Glutamatergic neuron (in vitro differentiated cells): Measurements from ENCODE around the gene RANBP10. TPM values are rescaled to one million over a fixed set of nuclear protein-coding genes. Genes with fewer than 3 reads are reported as not detected.

Experiments
- DNase-seq: peaks from one replicate; pipeline ENCODE4 v3.0.0; 2022
- H3K27ac Mint-ChIP-seq: one replicate; pipeline ENCODE4 v1.8.0; 2020; ENCODE audit warnings: mild to moderate bottlenecking, mixed read lengths, inconsistent platforms; ENCODE audit not compliant: unreplicated experiment
- H3K27me3 Mint-ChIP-seq: one replicate; pipeline ENCODE4 v1.8.0; 2020; ENCODE audit warnings: mild to moderate bottlenecking, moderate library complexity, mixed read lengths, inconsistent platforms; ENCODE audit not compliant: unreplicated experiment
- H3K36me3 Mint-ChIP-seq: one replicate; pipeline ENCODE4 v1.8.0; 2020; ENCODE audit warnings: mild to moderate bottlenecking, mixed read lengths, inconsistent platforms; ENCODE audit not compliant: unreplicated experiment
- H3K4me1 Mint-ChIP-seq: one replicate; pipeline ENCODE4 v1.8.0; 2020; ENCODE audit warnings: mild to moderate bottlenecking, low read depth, mixed read lengths, inconsistent platforms; ENCODE audit not compliant: unreplicated experiment
- H3K4me3 Mint-ChIP-seq: one replicate; pipeline ENCODE4 v1.8.0; 2020; ENCODE audit warnings: mild to moderate bottlenecking, mixed read lengths, inconsistent platforms; ENCODE audit not compliant: unreplicated experiment
- H3K9me3 Mint-ChIP-seq: one replicate; pipeline ENCODE4 v1.8.0; 2020; ENCODE audit warnings: mild to moderate bottlenecking, moderate library complexity, mixed read lengths, inconsistent platforms; ENCODE audit not compliant: unreplicated experiment
- total RNA-seq: library from RNA; stranded (reverse); fragmentation: NEBNext Ultra II Directional; extraction: Animal tissue kit (Norgen Biotek cat#: 25700); gene quantifications from one replicate; pipeline ENCODE4 v1.2.1, GENCODE V29; 2021; ENCODE audit not compliant: unreplicated experiment
- TF ChIP-seq, protein P1 (sequence below): fragments of 200-600 bp; sonication (generic); IDR thresholded peaks from one replicate; pipeline ENCODE4 v1.5.0; 2021; ENCODE audit not compliant: partially characterized antibody, unreplicated experiment

The RANBP10 gene
- total RNA-seq, 1 donor from 2014 or later: 32.0 TPM

DNA sequence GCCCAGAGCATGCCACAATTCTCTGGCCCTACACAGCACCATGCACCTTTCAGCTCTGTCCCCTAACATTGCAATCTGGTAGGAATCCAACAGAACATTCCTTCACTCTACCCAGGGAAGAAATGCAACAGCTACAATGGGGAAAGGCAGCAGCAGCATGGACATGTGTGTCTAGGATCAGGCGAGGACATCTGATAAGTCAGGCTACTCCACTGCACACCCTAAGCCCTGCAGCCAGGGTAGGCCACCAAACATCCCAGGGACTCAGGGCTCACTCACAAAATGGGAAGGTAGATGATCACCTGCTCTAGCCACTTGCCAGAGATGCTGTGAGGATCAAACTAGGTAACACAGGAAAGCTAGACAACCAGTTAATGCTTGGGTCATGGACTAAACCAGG is 5.1 kb downstream of the RANBP10 start:
- peaks cover 6% of the 10 kb centered on the region for H3K9me3 Mint-ChIP-seq
- peak overlapping the region; percentile 35 for H3K4me3 Mint-ChIP-seq
- H3K27ac Mint-ChIP-seq: no peak overlapping the region
- DNase-seq: no peak
- peaks cover 32% of the 10 kb centered on the region for H3K4me1 Mint-ChIP-seq
- H3K27me3 Mint-ChIP-seq: peaks cover 3% of the 10 kb centered on the region
- TF ChIP-seq, protein P1, sequence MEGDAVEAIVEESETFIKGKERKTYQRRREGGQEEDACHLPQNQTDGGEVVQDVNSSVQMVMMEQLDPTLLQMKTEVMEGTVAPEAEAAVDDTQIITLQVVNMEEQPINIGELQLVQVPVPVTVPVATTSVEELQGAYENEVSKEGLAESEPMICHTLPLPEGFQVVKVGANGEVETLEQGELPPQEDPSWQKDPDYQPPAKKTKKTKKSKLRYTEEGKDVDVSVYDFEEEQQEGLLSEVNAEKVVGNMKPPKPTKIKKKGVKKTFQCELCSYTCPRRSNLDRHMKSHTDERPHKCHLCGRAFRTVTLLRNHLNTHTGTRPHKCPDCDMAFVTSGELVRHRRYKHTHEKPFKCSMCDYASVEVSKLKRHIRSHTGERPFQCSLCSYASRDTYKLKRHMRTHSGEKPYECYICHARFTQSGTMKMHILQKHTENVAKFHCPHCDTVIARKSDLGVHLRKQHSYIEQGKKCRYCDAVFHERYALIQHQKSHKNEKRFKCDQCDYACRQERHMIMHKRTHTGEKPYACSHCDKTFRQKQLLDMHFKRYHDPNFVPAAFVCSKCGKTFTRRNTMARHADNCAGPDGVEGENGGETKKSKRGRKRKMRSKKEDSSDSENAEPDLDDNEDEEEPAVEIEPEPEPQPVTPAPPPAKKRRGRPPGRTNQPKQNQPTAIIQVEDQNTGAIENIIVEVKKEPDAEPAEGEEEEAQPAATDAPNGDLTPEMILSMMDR: no peak
- no peaks in the 10 kb centered on the region for H3K36me3 Mint-ChIP-seq

DNA sequence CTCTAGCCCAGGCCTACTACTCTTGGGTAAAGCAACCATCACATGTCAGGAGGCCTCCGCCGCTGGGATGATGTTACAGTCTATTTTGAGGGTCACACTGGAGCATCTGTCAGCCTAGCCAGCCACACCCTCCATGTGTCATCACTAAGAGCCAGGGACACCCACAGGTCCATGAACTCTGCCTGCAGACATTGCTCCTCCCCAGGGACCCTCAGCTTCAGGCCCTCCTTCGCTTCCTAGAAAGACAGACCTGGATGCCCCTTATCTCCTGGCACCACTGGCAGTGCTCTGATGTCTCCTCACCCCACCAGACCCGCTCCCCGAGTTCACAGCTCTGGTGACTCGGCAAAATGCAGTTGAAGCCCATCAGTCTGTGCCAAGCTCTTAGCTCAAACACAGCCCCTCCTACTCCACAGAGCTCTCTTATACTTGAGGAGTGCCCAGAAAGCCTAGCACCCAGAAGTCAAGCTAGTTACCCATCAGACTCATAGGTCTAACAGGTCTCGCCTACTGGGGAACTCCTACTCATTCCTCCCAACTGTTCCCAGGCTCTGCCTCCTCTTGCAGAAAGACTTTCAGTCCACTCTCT is 5.9 kb downstream of the RANBP10 start:
- Mint-ChIP-seq H3K36me3 (no peaks in the 10 kb centered on the region), H3K9me3 (peaks cover 5% of the 10 kb centered on the region), H3K4me1 (peaks cover 30% of the 10 kb centered on the region), H3K4me3 (peak overlapping the region; percentile 35), H3K27ac (peak overlapping the region; percentile 89), H3K27me3 (peaks cover 3% of the 10 kb centered on the region)
- TF ChIP-seq, protein P1: no peak
- DNase-seq: peak; percentile 52

DNA sequence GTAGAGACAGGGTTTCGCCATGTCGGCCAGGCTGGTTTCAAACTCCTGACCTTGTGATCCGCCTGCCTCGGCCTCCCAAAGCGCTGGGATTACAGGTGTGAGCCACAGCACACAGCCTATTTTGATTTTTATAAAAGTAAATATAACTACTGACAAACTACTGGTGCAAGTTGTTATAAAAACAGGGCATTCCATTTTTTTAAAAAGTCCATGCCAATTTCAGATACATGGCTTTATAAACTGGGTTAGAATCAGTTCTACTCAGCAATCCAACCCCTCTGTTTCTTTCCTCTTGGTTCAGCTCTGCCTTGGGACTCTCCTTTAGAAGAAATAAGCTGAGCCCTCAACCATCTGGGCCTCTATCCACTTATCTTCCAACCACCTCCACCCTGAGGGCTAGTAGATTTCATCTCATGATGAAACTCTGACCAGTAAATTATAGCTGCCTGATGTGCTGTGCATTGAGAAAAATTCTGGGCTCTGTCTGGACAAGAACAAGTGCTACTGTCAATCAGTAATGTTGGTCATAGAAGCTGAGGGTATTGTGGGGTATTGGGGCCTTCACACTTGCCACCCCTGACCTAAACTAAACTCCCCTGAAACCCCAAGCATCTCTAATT is 10.2 kb downstream of the RANBP10 start:
- no peak for DNase-seq
- peaks cover 3% of the 10 kb centered on the region for H3K27me3 Mint-ChIP-seq
- no peak overlapping the region for H3K4me3 Mint-ChIP-seq
- no peak overlapping the region for H3K27ac Mint-ChIP-seq
- no peaks in the 10 kb centered on the region for H3K9me3 Mint-ChIP-seq
- H3K4me1 Mint-ChIP-seq: peaks cover 22% of the 10 kb centered on the region
- no peaks in the 10 kb centered on the region for H3K36me3 Mint-ChIP-seq
- TF ChIP-seq, protein P1: no peak

DNA sequence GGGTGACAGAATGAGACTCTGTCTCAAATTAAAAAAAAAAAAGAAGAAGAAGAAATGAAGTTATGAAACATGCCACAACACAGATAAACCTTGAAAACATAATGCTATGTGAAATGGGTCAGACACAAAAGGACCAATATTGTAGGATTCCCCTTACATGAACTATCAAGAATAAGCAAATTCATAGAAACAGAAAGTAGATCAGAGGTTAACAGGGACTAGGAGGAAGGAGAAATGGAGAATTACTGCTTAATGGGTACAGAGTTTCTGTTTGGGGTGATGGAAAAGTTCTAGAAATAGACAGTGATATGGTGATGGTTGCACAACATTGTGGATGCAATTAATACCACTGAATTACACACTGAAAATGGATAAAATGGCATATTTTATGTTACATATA is 16.3 kb downstream of the RANBP10 start:
- Mint-ChIP-seq H3K9me3 (peaks cover 1% of the 10 kb centered on the region), H3K4me1 (no peaks in the 10 kb centered on the region), H3K36me3 (no peaks in the 10 kb centered on the region), H3K4me3 (no peak overlapping the region), H3K27ac (no peak overlapping the region), H3K27me3 (peaks cover 2% of the 10 kb centered on the region)
- DNase-seq: no peak
- TF ChIP-seq, protein P1: no peak

DNA sequence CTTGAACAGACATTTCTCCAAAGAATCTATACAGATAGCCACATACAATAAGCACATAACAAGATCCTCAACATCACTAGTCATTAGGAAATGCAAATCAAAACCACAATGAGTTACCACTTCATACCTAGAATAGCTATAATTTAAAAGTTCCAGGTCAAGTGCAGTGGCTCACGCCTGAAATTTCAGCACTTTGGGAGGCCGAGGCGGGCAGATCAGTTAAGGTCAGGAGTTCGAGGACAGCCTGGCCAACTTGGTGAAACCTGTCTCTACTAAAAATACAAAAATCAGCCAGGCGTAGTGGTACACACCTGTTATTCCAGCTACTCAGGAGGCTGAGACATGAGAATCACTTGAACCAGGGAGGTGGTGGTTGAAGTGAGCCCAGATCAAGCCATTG is 19.9 kb downstream of the RANBP10 start:
- H3K27ac Mint-ChIP-seq: no peak overlapping the region
- peaks cover 3% of the 10 kb centered on the region for H3K9me3 Mint-ChIP-seq
- H3K4me3 Mint-ChIP-seq: no peak overlapping the region
- H3K4me1 Mint-ChIP-seq: peaks cover 8% of the 10 kb centered on the region
- peaks cover 4% of the 10 kb centered on the region for H3K27me3 Mint-ChIP-seq
- TF ChIP-seq, protein P1: no peak
- DNase-seq: no peak
- peaks cover 4% of the 10 kb centered on the region for H3K36me3 Mint-ChIP-seq
